DMS53 (cell line): Measurements from ENCODE around the gene KLB.
A peak's percentile ranks its signal among the peaks of the same experiment; 100 is the strongest.
"Not testable (repeated sequence)": the region's sequence is repeated elsewhere in the genome, so short reads cannot be mapped to it uniquely, and the experiment has no call there.

ENCODE experiments used
- DNase-seq: peaks from one replicate; lab custom pipeline; 2025; lab: John Stamatoyannopoulos, UW

KLB gene

DNA sequence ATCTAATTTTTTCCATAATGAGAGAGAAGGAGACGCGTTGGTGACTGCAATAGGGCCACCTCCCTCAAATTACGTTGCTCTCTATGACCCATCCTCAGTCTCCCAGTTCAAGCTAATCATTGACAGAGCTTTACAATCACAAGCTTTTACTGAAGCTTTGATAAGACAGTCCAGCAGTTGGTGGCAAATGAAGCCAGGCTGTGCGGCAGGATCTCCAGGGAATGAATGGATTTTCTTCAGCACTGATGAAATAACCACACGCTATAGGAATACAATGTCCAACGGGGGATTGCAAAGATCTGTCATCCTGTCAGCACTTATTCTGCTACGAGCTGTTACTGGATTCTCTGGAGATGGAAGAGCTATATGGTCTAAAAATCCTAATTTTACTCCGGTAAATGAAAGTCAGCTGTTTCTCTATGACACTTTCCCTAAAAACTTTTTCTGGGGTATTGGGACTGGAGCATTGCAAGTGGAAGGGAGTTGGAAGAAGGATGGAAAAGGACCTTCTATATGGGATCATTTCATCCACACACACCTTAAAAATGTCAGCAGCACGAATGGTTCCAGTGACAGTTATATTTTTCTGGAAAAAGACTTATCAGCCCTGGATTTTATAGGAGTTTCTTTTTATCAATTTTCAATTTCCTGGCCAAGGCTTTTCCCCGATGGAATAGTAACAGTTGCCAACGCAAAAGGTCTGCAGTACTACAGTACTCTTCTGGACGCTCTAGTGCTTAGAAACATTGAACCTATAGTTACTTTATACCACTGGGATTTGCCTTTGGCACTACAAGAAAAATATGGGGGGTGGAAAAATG, at the start of gene KLB:
TSS of gene KLB (plus strand) at position 168 of the 821 bp plus-strand sequence. CDS start at position 188, 20 bp downstream.
- peak; percentile 88 for DNase-seq

DNA sequence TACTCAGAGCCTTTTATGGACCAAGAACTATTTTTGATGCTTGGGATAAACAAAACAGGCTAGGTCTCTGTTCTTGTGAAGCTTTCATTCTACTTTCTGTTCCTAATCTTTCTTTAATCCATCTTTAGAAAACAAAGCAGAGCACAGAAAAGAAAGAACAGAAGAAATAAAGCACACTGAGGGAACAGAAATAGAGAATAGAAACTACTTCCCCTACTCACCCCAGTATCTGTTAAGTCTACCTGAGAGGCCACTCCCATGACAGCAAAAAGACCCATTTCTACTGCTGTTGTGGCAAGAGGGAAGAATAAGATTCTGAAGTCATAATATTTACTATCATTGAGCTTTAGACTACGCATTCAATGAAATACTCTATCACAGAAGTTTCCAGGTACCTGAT, 49.7 kb upstream of the KLB start:
- no peak for DNase-seq

DNA sequence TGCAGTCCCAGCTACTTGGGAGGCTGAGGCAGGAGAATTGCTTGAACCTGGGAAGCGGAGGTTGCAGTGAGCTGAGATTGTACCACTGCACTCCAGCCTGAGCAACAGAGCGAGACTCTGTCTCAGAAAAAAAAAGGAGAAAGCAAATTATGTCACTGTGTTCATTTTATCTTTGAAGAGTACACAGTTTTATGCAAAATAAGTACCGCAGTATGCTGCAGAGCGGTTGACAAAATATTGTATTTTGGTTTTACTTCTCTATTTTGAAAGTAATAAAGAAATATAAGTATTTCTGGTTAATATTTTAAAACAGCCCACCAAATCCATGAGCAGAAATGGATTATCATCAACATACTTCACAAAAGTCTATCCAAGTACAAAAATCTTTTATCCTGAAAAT, 46.1 kb upstream of the KLB start:
- not testable (repeated sequence) for DNase-seq

DNA sequence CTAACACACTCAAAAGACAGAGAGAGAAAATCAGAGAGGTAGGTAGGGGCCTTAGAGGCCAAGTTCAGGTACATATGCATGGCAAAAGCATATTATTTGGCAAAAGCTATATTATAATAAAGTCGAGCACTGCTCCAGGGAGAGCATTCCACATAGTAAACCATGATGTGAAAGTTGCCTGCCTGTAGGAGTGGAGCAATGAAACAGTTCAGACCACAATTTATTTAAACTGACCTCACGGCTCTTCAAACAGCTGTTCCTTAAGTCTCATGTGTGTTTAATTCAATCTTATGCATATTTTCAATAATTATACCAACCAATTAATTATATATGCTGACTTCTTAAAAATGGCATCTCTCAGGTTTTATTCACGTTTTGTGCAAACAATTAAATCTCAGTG, 43.9 kb upstream of the KLB start:
- DNase-seq = no peak

DNA sequence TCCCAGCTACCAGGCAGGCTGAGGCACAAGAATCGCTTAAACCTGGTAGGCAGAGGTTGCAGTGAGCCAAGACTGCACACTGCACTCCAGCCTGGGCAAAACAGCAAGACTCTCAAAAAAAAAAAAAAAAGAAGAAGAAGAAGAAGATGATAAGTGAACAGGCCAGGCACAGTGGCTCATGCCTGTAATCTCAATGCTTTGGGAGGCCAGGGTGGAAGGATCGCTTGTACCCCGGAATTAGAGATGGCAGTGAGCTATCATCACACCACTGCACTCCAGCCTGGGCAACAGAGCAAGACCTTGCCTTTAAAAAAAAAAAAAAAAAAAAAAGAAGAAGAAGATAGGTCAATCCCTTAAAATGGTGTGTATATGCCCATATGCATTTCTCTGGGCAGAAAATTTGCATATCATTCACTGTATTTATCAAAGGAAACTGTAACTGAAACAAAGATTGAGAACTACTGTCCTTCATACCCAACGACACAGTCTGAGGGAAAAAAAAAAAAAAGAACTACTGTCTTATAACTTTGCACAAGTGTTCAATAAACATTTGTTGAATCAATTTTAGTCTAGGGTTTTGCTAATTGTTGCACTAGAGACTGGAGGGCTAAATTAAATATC, 42.8 kb upstream of the KLB start:
- no peak for DNase-seq

DNA sequence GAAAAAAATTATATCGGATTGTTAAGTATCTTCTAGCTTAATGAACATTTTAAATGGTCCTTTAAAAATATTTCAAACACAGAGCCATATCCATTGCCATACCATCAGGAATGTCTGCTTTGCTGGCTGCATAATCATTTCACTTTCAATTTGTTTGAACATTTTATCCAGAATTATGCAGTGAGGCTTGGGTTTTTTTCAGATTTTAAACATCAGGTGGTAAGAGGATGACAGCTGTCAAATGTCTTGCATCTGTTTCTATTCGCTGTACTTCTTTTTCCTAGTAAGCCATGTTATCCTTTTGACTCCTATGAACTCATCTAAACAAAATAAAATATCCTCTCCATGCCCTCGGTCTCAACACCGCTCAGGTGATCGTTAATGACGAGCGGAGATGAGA, 41.4 kb upstream of the KLB start:
- peak; percentile 44 for DNase-seq

DNA sequence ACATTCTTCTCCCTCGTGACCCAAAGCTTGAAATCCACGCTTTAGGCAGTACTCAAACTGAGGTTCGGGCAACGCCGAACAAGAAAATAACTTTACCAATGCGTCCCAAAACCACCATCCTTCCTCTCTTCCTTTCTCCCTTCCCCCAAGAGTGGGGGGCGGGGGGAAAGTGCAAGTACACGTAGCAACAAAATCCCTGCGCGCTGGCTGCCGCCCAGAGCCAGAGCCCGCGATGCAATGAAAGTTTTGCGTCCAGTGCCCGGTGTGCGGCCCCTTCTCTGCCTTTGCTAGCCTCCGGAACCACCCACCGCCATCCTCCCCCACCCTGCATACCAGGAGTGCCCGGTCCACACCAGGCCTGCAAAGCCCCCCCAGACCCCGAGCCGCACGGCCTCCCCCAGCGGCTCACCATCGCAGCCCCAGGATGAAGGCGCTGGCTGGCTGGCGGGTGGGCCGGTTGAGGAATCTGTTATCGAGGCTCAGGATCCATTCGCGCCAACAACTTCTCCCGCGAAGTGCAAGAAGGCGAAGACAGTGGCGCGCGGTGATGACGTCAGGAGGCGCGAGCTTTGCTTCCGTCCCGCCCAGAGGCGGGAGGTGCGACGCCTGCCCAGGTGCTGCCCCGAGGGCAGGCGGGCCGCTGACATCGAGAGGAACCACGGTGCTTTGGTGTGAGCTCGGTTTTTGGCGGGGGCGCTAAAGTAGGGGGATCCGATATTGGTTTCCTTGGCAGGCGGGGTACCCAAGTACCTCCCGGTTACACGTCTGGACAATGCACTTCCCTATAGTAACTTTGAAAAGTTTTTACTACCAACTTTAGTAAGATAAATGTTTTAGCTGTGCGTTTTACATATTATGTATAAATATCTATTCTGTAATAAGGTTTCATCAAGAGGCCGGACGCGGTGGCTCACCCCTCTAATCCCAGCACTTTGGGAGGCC, 40.6 kb upstream of the KLB start, which contains the start of gene RFC1:
TSS of gene RFC1 (minus strand) at position 533 of the 942 bp plus-strand sequence. CDS start at position 412, 121 bp downstream.
- DNase-seq = peak; percentile 99

DNA sequence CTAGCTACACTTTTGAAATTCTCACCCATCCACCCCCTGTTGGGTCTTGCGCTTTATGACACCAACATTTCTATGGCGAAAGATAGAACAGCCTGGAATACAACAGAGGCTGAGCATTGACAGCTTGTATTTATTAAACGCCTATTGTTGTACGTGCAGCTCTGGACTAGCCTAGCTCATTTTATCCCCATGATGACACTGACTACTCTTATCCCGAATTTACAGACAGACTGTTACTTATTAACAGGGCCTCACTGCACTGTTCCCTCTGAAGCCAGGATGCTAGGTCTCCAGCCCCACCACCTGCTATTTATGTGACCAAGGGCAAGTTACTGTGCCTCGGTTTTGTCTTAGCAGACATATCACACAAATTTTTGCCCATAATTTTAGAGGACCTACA, 39.6 kb upstream of the KLB start:
- DNase-seq = peak; percentile 90

DNA sequence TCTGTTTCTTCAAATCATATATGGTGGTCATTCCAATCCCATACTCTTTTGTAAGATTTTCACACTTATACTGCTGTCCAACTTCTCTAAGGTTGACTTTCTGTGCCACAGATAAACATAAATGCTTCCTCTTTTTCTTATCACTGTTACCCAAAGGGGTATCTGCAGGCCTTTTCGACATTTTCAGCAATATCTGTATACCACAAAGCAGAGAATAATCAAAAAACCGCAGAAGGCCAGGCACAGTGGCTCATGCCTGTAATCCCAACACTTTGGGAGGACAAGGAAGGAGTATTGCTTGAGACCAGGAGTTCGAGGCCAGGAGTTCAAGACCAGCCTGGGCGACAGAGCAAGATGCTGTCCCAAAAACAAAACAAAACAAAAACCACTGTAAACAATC, 37.4 kb upstream of the KLB start:
- DNase-seq = no peak

DNA sequence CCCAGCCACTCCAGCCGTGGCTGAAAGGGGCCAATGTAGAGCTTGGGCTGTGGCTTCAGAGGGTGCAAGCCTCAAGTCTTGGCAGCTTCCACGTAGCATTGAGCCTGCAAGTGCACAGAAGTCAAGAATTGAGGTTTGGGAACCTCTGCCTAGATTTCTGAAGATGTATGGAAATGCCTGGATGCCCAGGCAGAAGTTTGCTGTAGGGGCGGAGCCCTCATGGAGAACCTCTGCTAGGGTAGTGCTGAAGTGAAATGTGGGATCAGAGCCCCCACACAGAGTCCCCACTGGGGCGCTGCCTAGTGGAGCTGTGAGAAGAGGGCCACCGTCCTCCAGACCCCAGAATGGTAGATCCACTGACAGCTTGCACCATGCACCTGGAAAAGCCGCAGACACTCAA, 35.5 kb upstream of the KLB start:
- peak; percentile 37 for DNase-seq

DNA sequence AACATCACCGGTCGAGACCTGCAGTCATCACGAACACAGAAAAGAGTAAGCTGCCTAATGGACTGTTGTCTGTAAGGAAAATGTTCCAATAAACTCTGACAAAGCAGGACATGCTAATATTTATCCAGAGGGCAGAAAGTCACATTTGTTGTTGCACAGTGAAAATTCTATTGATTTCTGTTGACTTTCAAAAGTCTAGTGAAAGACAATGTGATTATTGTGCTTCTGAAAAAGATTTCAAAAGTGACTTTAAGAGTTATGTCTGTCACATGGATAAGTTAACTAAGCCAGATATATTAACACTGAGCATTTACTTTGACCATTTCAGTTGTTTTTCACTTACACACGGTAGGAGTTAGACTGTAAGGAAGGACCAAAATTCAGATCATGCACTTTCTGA, 31.3 kb upstream of the KLB start:
- no peak for DNase-seq

DNA sequence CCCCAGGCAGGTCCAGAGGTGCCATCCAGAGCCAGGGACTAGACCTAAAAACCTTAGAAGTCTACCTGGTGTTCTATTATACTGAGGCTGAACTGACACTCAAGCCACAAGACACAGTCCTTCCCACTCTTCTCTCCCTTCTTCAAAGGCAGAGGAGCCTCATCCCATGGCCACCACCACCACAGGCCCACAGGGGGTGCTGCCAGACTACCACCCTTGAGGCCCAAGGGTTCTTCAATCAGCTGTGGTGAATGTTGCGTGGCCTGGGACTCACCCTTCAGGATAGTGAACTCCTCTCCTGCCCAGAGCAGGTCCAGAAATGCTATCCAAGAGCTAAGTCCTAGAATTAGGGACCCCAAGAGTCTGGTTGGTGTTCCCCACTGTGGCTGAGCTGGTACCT, 23.0 kb upstream of the KLB start:
- DNase-seq = peak; percentile 14

DNA sequence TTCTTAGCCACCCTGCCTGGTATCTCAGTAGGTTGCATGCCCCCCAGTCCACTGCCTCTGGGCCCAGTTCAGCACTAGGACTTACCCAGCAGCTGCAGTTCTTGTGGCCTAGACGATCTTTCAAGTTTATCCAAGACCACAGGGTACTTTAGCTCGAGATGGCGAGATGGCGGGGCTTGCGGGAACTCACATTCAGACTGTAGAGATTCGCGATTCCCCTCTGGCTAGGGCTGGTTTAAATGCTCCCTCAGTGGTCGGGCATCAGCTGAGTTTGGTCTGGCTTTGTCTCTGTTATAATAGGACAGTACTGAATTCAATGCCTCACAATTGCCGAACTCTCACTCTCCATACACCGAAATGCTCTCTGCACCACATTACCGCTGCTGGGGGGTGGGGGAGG, 22.2 kb upstream of the KLB start:
- DNase-seq = no peak

DNA sequence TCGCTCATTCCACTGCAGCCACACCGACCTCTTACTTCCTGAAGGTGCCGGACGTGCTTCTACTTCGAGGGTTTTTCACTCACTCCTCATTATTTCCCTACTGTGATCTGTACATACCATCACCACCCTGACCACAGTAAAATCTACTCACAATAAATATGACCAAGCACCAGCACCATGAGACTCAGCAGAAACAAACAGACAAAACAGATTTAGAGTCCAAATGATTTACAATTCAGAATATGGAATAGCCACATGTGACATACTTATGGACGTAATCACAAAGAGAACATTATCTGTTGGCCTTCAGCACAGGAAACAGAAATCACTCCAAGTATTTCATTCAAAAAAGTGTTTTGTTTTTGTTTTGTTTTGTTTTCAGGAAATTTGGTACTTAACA, 16.1 kb upstream of the KLB start:
- no peak for DNase-seq

DNA sequence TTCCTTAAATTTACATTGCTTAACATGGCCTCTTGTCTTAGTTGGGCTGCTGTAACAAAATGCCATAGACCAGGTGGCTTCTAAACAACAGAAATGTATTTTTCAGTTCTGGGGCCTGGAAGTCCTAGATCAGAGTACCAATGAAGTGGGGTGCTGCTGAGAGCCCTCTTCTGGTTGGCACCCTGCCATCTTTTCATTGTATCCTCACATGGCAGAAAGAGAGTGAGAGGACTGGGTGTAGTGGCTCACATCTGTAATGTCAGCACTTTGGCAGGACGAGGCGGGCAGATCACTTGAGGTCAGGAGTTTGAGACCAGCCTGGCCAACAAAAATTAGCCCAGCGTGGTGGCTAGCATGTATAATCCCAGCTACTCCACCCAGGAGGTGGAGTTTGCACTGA, 12.0 kb upstream of the KLB start:
- no peak for DNase-seq

DNA sequence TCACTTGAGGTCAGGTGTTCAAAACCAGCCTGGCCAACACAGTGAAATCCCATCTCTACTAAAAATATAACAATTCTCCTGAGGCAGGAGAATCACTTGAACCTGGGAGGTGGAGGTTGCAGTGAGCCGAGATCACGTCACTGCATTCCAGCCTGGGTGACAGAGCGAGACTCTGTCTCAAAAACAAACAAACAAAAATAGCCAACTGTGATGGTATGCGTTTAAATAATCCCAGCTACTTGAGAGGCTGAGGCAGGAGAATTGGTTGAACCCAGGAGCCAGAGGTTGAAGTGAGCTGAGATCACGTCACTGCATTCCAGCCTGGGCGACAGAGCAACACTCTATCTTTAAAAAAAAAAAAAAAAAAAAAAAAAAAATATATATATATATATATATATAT, 5.1 kb upstream of the KLB start:
- DNase-seq = not testable (repeated sequence)

DNA sequence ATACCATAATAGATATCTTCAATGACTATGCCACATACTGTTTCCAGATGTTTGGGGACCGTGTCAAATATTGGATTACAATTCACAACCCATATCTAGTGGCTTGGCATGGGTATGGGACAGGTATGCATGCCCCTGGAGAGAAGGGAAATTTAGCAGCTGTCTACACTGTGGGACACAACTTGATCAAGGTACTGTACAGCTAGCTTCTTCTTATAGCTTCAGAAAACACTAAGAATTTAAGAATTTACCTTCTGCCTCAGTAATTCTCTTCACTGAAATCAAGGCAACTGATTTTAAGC, 805 bp downstream of the KLB start:
- no peak for DNase-seq

DNA sequence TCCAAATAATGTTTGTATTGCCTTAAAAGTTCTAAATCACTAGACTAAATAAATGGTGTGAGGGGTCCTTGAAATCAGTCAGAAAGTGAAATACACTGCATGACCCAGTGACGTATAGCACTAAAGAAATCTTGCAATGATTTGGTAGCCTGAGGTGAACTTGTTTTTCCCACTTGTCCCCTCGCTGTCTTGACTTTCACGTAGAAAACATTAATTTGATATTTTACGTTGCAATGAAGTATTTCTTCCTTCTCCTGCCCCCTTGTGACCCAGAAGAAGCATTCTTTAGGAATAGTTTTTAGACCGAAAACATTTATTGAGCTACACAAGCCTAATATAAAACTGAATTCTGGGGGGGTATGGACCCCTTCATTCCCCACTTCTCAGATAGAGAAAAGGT, 3.7 kb downstream of the KLB start:
- no peak for DNase-seq

DNA sequence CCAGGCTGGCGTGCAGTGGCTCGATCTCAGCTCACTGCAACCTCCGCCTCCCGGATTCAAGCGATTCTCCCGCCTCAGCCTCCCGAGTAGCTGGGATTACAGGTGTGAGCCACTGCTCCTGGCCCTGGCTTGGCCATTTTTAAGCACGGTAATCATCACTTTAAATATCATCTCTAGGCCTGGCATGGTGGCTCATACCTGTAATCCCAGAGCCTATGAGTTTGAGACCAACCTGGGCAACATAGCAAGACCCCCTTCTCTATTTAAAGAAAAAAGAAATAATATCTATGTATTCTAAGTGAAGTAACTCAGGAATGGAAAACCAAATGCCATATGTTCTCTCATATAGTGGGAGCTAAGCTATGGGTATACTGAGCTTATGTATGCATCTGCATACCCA, 4.8 kb downstream of the KLB start:
- not testable (repeated sequence) for DNase-seq

DNA sequence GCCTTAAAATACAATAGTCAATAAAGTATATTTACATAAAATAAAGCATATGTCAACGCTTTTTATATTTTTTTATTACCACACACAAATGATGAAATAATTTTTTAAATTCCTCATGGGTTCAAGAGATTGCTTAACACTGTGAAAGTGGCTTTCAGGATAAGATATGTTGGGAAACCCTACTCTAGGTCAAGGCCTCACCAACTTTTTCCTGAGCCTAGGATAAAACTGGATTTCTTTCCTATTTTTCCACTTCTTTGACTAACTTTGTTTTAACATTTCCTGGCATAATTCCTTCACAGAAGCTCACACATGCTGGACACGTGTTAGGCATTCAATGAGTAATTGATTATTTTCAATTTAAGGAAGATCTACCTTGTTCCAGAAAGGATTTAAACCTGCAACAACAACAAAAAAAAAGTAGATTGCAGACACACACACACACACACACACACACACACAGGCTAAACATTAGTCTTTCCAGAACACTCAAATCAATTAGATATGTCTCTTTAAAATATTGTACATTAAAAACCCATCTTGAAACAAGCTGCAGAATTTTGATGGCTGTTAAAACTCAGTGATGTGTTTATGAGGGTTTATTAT, 9.1 kb downstream of the KLB start:
- no peak for DNase-seq

DNA sequence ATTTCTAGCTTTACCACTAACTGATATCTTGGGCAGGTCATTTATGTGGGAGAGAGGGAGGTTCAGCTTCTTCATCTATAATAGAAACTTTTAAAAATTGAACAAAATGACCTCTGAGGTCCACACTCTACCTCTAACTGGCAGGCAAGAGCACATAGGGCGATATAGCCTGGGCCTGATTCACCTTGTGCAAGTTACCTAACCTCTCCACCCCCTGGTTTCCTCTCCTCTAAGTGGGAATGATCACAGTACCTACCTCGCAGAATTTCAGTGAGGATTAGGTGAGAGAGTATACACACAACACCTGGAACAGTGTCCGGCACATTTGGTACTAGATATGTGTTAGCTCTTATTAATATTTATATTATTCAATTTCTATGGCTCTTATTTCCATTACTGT, 15.5 kb downstream of the KLB start:
- no peak for DNase-seq

DNA sequence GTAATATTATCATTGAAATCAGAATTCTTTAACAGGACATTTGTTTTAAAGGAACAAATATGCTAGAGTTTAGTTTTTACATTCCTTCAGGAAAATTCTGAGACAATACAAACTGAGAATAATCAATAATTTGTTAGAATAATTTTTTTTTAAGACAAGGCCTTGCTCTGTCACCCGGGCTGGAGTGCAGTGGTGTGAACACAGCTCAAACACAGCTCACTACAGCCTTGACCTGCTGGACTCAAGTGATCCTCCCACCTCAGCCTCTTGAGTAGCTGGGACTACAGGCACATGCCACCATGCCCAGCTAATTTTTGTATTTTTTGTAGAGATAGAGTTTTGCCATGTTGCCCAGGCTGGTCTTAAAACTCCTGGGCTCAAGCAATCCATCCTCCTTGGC, 18.6 kb downstream of the KLB start:
- DNase-seq = not testable (repeated sequence)
